A673 (cell line): ENCODE results near the gene TSPAN15. TPM values are rescaled to one million over a fixed set of nuclear protein-coding genes. Genes with fewer than 3 reads are reported as not detected.

Source experiments
- BruUV-seq: library from RNA; stranded (reverse); fragments of 400-500 nt; replicated peaks from 2 replicates; lab custom pipeline; 2021; lab: Mats Ljungman, UMichigan
- CTCF ChIA-PET: fragments of 300-600 bp; sonication (Branson Sonifier 250); formaldehyde crosslinking; loops from one replicate; lab custom pipeline; 2022; ENCODE audit warnings: antibody characterized with exemption; lab: Charles Lee
- POLR2A ChIA-PET: fragments of 300-600 bp; sonication (Branson Sonifier 250); formaldehyde crosslinking; loops from one replicate; lab custom pipeline; 2022; ENCODE audit warnings: antibody characterized with exemption; ENCODE audit not compliant: low non-redundant PET; lab: Charles Lee
- DNase-seq: peaks from one replicate; pipeline ENCODE4 v3.0.0-alpha.2; 2015; ENCODE audit warnings: low spot score
- H3K27ac ChIP-seq: fragments of 200-600 bp; sonication (generic); 2 replicates; pipeline ENCODE4 v1.5.1; 2016; ENCODE audit warnings: mixed run types, low read depth, mild to moderate bottlenecking, mixed read lengths, antibody characterized with exemption, low read length; ENCODE audit not compliant: poor library complexity, severe bottlenecking
- H3K27me3 ChIP-seq: fragments of 200-600 bp; sonication (generic); replicated peaks from 2 replicates; pipeline ENCODE4 v1.6.1; 2017; ENCODE audit warnings: mixed run types, low read depth, mild to moderate bottlenecking, mixed read lengths, antibody characterized with exemption, low read length; ENCODE audit not compliant: insufficient read depth, poor library complexity
- H3K36me3 ChIP-seq: fragments of 200-600 bp; sonication (generic); 2 replicates; pipeline ENCODE4 v1.6.1; 2016; ENCODE audit warnings: mixed run types, mild to moderate bottlenecking, mixed read lengths, antibody characterized with exemption, low read length; ENCODE audit not compliant: insufficient read depth, poor library complexity, severe bottlenecking
- H3K4me1 ChIP-seq: fragments of 200-600 bp; sonication (generic); 2 replicates; pipeline ENCODE4 v1.6.1; 2017; ENCODE audit warnings: mixed run types, mild to moderate bottlenecking, mixed read lengths, antibody characterized with exemption, low read length; ENCODE audit not compliant: insufficient read depth, poor library complexity, severe bottlenecking
- H3K4me3 ChIP-seq: fragments of 200-600 bp; sonication (generic); 2 replicates; pipeline ENCODE4 v1.5.1; 2016; ENCODE audit warnings: low read depth, mixed run types, mild to moderate bottlenecking, mixed read lengths, low read length; ENCODE audit not compliant: poor library complexity, severe bottlenecking
- H3K9me3 ChIP-seq: fragments of 200-600 bp; sonication (generic); 2 replicates; pipeline ENCODE4 v1.6.1; 2016; ENCODE audit warnings: mixed run types, low read depth, mild to moderate bottlenecking, mixed read lengths, antibody characterized with exemption, low read length; ENCODE audit not compliant: poor library complexity, severe bottlenecking
- CTCF ChIP-seq: fragments of 300-800, 200-600 bp; sonication (generic); conservative IDR thresholded peaks from 2 replicates; pipeline ENCODE4 v1.5.1; 2017; ENCODE audit warnings: low read depth, mild to moderate bottlenecking, antibody characterized with exemption, low read length, moderate library complexity, mixed read lengths
- EZH2 ChIP-seq: fragments of 200-600 bp; sonication (generic); IDR thresholded peaks from 2 replicates; pipeline ENCODE4 v1.6.1; 2017; ENCODE audit warnings: borderline replicate concordance, low read depth, mild to moderate bottlenecking, mixed read lengths, antibody characterized with exemption, low read length; ENCODE audit not compliant: poor library complexity, severe bottlenecking
- intact Hi-C: fragments of 100-400 bp; cut with micrococcal nuclease; formaldehyde crosslinking; loops from one replicate; pipeline ENCODE4 v1.10.0; 2022; ENCODE audit not compliant: unreplicated experiment
- total RNA-seq: library from RNA; stranded (reverse); gene quantifications from 2 replicates; pipeline ENCODE4 v1.2.3, GENCODE V29; 2021

Gene TSPAN15
- total RNA-seq, 1 experiment from 2014 or later = 2.1 TPM

- intact Hi-C loops = loop anchor here (10.0 kb wide), 1 partner anchor 429 kb away; the partner anchor contains the start of gene KIFBP
- no peaks in the 10 kb centered on the region for H3K27me3 ChIP-seq
- BruUV-seq = no TSS peak
- ChIA-PET POLR2A (no interaction called here), CTCF (interaction anchor here (0.5 to 0.8 kb wide), 3 partner anchors 234 to 458 kb away, joined by 3 read pairs; no protein-coding TSS in a partner anchor)
- no peak overlapping the region for H3K4me3 ChIP-seq
- H3K36me3 ChIP-seq = no peaks in the 10 kb centered on the region
- TF ChIP-seq CTCF = peak; percentile 83
- no peak for TF ChIP-seq EZH2
- H3K4me1 ChIP-seq = peaks cover 6% of the 10 kb centered on the region
- no peaks in the 10 kb centered on the region for H3K9me3 ChIP-seq
- no peak overlapping the region for H3K27ac ChIP-seq
- peak; percentile 75 for DNase-seq
Observed at GRCh38 chr10:69413221-69413865, 37.9 kb upstream of the TSPAN15 start.

GRCh38 chr10:69414036-69415018 is 36.9 kb upstream of the TSPAN15 start:
- H3K9me3 ChIP-seq = no peaks in the 10 kb centered on the region
- H3K27me3 ChIP-seq = no peaks in the 10 kb centered on the region
- peaks cover 1% of the 10 kb centered on the region for H3K4me1 ChIP-seq
- CTCF ChIA-PET = no interaction called here
- H3K4me3 ChIP-seq = no peak overlapping the region
- no peak overlapping the region for H3K27ac ChIP-seq
- POLR2A ChIA-PET = no interaction called here
- no peak for DNase-seq
- TF ChIP-seq CTCF (no peak), EZH2 (no peak)
- intact Hi-C loops = loop anchor here (10.0 kb wide), 1 partner anchor 430 kb away; the partner anchor contains the start of gene KIFBP
- H3K36me3 ChIP-seq = no peaks in the 10 kb centered on the region
- no TSS peak for BruUV-seq

DNA sequence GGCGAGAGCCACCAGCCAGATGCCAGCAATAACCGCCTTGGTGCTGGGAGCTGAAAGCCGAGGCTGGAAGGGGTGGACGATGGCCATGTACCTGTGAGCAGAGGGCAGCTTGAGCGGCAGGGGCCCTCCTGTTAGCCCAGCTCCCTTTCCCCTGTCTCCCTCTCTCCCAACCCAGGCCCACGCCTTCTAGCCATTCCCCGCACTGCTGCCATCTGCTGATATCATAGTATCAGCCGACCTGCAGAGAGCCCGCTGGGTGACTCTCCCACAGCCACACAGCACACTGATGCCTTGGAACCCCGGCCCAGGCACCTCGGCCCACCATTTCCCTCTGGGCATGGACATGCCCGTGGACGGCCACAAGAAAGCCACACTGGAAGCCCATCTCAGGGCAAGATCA is 36.2 kb upstream of the TSPAN15 start:
- H3K27me3 ChIP-seq = no peaks in the 10 kb centered on the region
- no peak for DNase-seq
- no peaks in the 10 kb centered on the region for H3K36me3 ChIP-seq
- H3K27ac ChIP-seq = no peak overlapping the region
- intact Hi-C loops = loop anchor here (10.0 kb wide), 1 partner anchor 430 kb away; the partner anchor contains the start of gene KIFBP
- no peaks in the 10 kb centered on the region for H3K9me3 ChIP-seq
- no TSS peak for BruUV-seq
- ChIA-PET POLR2A (no interaction called here), CTCF (no interaction called here)
- H3K4me1 ChIP-seq = no peaks in the 10 kb centered on the region
- TF ChIP-seq EZH2 (no peak), CTCF (no peak)
- no peak overlapping the region for H3K4me3 ChIP-seq
